ENCODE results near the gene TBC1D22A. TPM values are rescaled to one million over a fixed set of nuclear protein-coding genes. Genes with fewer than 3 reads are reported as not detected.

Gene TBC1D22A
- total and polyA plus RNA-seq, 10 of the 15 experiments (the other 5 are each of a cell fraction or from before 2014, with no cell fraction given), result 0.63 to 44.7 (median 27.4) TPM

- TF ChIP-seq ZNF384 (IDR thresholded peaks at IDR 0.05; ENCODE audit: borderline replicate concordance, low read depth, low read length) (no peak), WRNIP1 (IDR thresholded peaks at IDR 0.05; ENCODE audit: borderline replicate concordance, low read depth, low read length) (no peak), YBX1 (IDR thresholded peaks at IDR 0.05) (no peak), BMI1 (IDR thresholded peaks at IDR 0.05; ENCODE audit: borderline replicate concordance) (no peak), CUX1 (IDR thresholded peaks at IDR 0.05; ENCODE audit: insufficient replicate concordance, low read depth, low read length) (no peak), SPI1 (IDR thresholded peaks at IDR 0.05; ENCODE audit: borderline replicate concordance, insufficient read depth, low read depth, low read length) (no peak)
These were observed 134.3 kb downstream of the TBC1D22A start (continued) for GRCh38 chr22:46896568-46897245.

DNA sequence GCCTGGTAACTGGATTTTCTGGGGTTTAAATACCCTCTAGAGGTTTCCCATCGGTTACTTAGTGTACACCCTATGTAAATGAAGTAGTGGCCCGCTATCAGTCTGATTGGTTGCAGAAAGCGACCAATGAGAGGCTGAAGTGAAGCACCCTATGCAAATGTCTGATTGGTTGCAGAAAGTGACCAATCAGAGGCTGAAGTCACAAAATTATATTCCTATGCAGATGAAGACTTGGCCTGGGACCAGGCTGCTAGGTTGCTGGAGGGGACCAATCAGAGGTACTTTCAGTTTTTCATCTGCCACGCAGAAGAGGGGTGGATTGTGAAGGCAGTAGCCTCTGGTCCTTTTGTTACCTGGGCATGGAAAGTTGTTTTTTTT, 134.8 kb downstream of the TBC1D22A start:
- Histone ChIP-seq H3K27ac (ENCODE audit: control insufficient read depth, insufficient read depth) (no peak overlapping the region), H3K36me3 (ENCODE audit: control insufficient read depth in 2 of 2, insufficient read depth in 2 of 2, low read length in 1 of 2) (peaks cover 31 to 52% of the 10 kb centered on the region in 2 experiments), H3K9ac (ENCODE audit: control insufficient read depth, insufficient read depth, low read length) (no peak overlapping the region), H2AFZ (ENCODE audit: control insufficient read depth, low read depth, low read length) (no peak overlapping the region), H4K20me1 (ENCODE audit: control insufficient read depth, insufficient read depth) (no peaks in the 10 kb centered on the region), H3K79me2 (ENCODE audit: control insufficient read depth, insufficient read depth, low read length) (no peaks in the 10 kb centered on the region; the same call in 1 of the 2 replicates), H3K4me3 (no peak overlapping the region), H3K9me3 (replicated peaks; ENCODE audit: control insufficient read depth, insufficient read depth, low read length) (no peaks in the 10 kb centered on the region), H3K27me3 (replicated peaks in 1 of 2; ENCODE audit: control insufficient read depth in 2 of 2, insufficient read depth in 2 of 2, low read length in 1 of 2) (no peaks in the 10 kb centered on the region), H3K4me1 (ENCODE audit: control insufficient read depth, insufficient read depth, low read length) (no peaks in the 10 kb centered on the region), H3K4me2 (ENCODE audit: control insufficient read depth, insufficient read depth) (no peak overlapping the region)
- ChIA-PET SMC1A (ENCODE audit: uncharacterized antibody, unreplicated experiment) (interaction anchor here (1.8 kb wide), 1 partner anchor 18 kb away, joined by 4 read pairs; no protein-coding TSS in a partner anchor), CTCF (interaction anchor here (1.2 kb wide), 1 partner anchor 9 kb away, joined by 3 read pairs; no protein-coding TSS in a partner anchor), POLR2A (interaction anchor here (0.6 kb wide), 2 partner anchors 50 to 843 kb away, joined by 3 to 4 read pairs; no protein-coding TSS in a partner anchor), RAD21 (ENCODE audit: unreplicated experiment) (no interaction called here)
- in situ Hi-C loops (cut with MboI), result no loop called here
- ATAC-seq (no peak), DNase-seq (ENCODE audit: low read depth, low spot score) (no peak), FAIRE-seq (no peak)
- 100% methylated on average over 4 of the region's 4 CpGs for WGBS (ENCODE audit: insufficient coverage, insufficient replicate concordance, low lambda C conversion rate, missing lambda C conversion rate)
- intact Hi-C loops (cut with micrococcal nuclease; ENCODE audit: unreplicated experiment), result no loop called here
- no TSS peak for BruUV-seq (replicated peaks)
- no peak for TF ChIP-seq SP1 (IDR thresholded peaks at IDR 0.05; ENCODE audit: low read depth, low read length)
- no peak for TF ChIP-seq SMARCA5 (IDR thresholded peaks at IDR 0.05)
- TF ChIP-seq ELK1 (IDR thresholded peaks at IDR 0.05; ENCODE audit: low read depth, low read length), result no peak
- TF ChIP-seq SRF (IDR thresholded peaks at IDR 0.05; ENCODE audit: low read depth in 2 of 2, low read length in 2 of 2), result no peak
- TF ChIP-seq YY1 (IDR thresholded peaks at IDR 0.05; ENCODE audit: low read depth, low read length), result no peak
- no peak for TF ChIP-seq RFX5 (IDR thresholded peaks at IDR 0.05; ENCODE audit: low read depth, low read length)
- no peak for TF ChIP-seq ZSCAN29 (IDR thresholded peaks at IDR 0.05)
- TF ChIP-seq, protein P1, sequence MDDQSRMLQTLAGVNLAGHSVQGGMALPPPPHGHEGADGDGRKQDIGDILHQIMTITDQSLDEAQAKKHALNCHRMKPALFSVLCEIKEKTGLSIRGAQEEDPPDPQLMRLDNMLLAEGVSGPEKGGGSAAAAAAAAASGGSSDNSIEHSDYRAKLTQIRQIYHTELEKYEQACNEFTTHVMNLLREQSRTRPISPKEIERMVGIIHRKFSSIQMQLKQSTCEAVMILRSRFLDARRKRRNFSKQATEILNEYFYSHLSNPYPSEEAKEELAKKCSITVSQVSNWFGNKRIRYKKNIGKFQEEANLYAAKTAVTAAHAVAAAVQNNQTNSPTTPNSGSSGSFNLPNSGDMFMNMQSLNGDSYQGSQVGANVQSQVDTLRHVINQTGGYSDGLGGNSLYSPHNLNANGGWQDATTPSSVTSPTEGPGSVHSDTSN (IDR thresholded peaks at IDR 0.05; ENCODE audit: insufficient replicate concordance, low read depth, low read length), result no peak
- TF ChIP-seq ZNF217 (IDR thresholded peaks at IDR 0.05), result no peak
- TF ChIP-seq RUNX3 (IDR thresholded peaks at IDR 0.05; ENCODE audit: low read length), result no peak

Measured in GM12878 (cell line).